Brain microvascular endothelial cell (primary cell): Measurements from ENCODE around the gene HOXA11.

Experiments used
- DNase-seq: peaks from one replicate; pipeline ENCODE4 v3.0.0-alpha.2; 2020
- H3K27ac ChIP-seq: fragments of 250-450 bp; sonication (Bioruptor Pico); 2 replicates; pipeline ENCODE4 v1.5.1; 2020; ENCODE audit warnings: mild to moderate bottlenecking, moderate library complexity
- H3K27me3 ChIP-seq: fragments of 250-450 bp; sonication (Bioruptor Pico); replicated peaks from 2 replicates; pipeline ENCODE4 v1.5.1; 2020; ENCODE audit warnings: mild to moderate bottlenecking
- H3K36me3 ChIP-seq: fragments of 250-450 bp; sonication (Bioruptor Pico); replicated peaks from 2 replicates; pipeline ENCODE4 v1.5.1; 2020; ENCODE audit warnings: mild to moderate bottlenecking
- H3K4me3 ChIP-seq: 2 replicates; pipeline ENCODE4 v1.5.1; 2011; ENCODE audit warnings: low read depth, mild to moderate bottlenecking, control low read depth, low read length, moderate library complexity
- CTCF ChIP-seq: IDR thresholded peaks from 2 replicates; pipeline ENCODE4 v1.5.1; 2011; ENCODE audit warnings: low read depth, mild to moderate bottlenecking, moderate library complexity, low read length, control low read depth, inconsistent platforms; ENCODE audit errors: missing control alignments
- in situ Hi-C: cut with HindIII; loops from 2 replicates; pipeline ENCODE4 v1.10.0; 2017; ENCODE audit warnings: low sequenced_read_pairs, low pct_ligation_motif_present

Gene HOXA11

GRCh38 chr7:27170426-27171324 is 14.4 kb downstream of the HOXA11 start:
- H3K27me3 ChIP-seq: peaks cover 98% of the 10 kb centered on the region
- no peaks in the 10 kb centered on the region for H3K36me3 ChIP-seq
- H3K4me3 ChIP-seq: no peak overlapping the region
- TF ChIP-seq CTCF: no peak
- in situ Hi-C loops: no loop called here
- DNase-seq: no peak
- H3K27ac ChIP-seq: no peak overlapping the region

GRCh38 chr7:27169658-27170425 is 15.2 kb downstream of the HOXA11 start:
- no peak overlapping the region for H3K4me3 ChIP-seq
- no peaks in the 10 kb centered on the region for H3K36me3 ChIP-seq
- no peak for TF ChIP-seq CTCF
- DNase-seq: no peak
- in situ Hi-C loops: loop anchor here (10.0 kb wide), 1 partner anchor 795 kb away; no protein-coding TSS in a partner anchor
- no peak overlapping the region for H3K27ac ChIP-seq
- H3K27me3 ChIP-seq: peaks cover 98% of the 10 kb centered on the region

- DNase-seq: no peak
- no peak for TF ChIP-seq CTCF
- H3K4me3 ChIP-seq: no peak overlapping the region
- in situ Hi-C loops: loop anchor here (10.0 kb wide), 1 partner anchor 794 kb away; no protein-coding TSS in a partner anchor
- H3K27ac ChIP-seq: no peak overlapping the region
- peaks cover 98% of the 10 kb centered on the region for H3K27me3 ChIP-seq
- no peaks in the 10 kb centered on the region for H3K36me3 ChIP-seq
These were observed 16.6 kb downstream of the HOXA11 start for GRCh38 chr7:27168265-27168947.

GRCh38 chr7:27167916-27168264 is 17.1 kb downstream of the HOXA11 start:
- Histone ChIP-seq H3K4me3 (no peak overlapping the region), H3K27ac (no peak overlapping the region), H3K36me3 (no peaks in the 10 kb centered on the region), H3K27me3 (peaks cover 98% of the 10 kb centered on the region)
- in situ Hi-C loops: loop anchor here (10.0 kb wide), 1 partner anchor 793 kb away; no protein-coding TSS in a partner anchor
- DNase-seq: no peak
- TF ChIP-seq CTCF: no peak

GRCh38 chr7:27166531-27167505 is 18.2 kb downstream of the HOXA11 start:
- Histone ChIP-seq H3K27me3 (peaks cover 98% of the 10 kb centered on the region), H3K27ac (no peak overlapping the region)

More at GRCh38 chr7:27166531-27167505, 18.2 kb downstream of the HOXA11 start:
- no peak overlapping the region for H3K4me3 ChIP-seq
- in situ Hi-C loops: loop anchor here (10.0 kb wide), 1 partner anchor 792 kb away; no protein-coding TSS in a partner anchor
- H3K36me3 ChIP-seq: no peaks in the 10 kb centered on the region
- DNase-seq: no peak
- no peak for TF ChIP-seq CTCF
